ENCODE data around the gene ATP2C2.

- TF ChIP-seq, protein P1, sequence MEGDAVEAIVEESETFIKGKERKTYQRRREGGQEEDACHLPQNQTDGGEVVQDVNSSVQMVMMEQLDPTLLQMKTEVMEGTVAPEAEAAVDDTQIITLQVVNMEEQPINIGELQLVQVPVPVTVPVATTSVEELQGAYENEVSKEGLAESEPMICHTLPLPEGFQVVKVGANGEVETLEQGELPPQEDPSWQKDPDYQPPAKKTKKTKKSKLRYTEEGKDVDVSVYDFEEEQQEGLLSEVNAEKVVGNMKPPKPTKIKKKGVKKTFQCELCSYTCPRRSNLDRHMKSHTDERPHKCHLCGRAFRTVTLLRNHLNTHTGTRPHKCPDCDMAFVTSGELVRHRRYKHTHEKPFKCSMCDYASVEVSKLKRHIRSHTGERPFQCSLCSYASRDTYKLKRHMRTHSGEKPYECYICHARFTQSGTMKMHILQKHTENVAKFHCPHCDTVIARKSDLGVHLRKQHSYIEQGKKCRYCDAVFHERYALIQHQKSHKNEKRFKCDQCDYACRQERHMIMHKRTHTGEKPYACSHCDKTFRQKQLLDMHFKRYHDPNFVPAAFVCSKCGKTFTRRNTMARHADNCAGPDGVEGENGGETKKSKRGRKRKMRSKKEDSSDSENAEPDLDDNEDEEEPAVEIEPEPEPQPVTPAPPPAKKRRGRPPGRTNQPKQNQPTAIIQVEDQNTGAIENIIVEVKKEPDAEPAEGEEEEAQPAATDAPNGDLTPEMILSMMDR (conservative IDR thresholded peaks at IDR 0.05), result no peak
- TF ChIP-seq ZFX (IDR thresholded peaks at IDR 0.05), result no peak
These were observed 55.1 kb downstream of the ATP2C2 start for GRCh38 chr16:84423416-84423837.

Data from C4-2B (cell line).